Activated naive CD8-positive, alpha-beta T cell treated with anti-CD3 and anti-CD28 coated beads, Interleukin-2, amount 10 ng/mL, durations not matched to agents 7 days and 5 days (primary cell): ENCODE results near the gene UQCC2. TPM values are rescaled to one million over a fixed set of nuclear protein-coding genes. Genes with fewer than 3 reads are reported as not detected.
A peak's percentile ranks its signal among the peaks of the same experiment; 100 is the strongest.

Source experiments
- ATAC-seq: fragments of 150-1000 bp; cut with Tn5 transposase; one replicate; pipeline ENCODE4 v1.10.0; 2021; ENCODE audit warnings: low read depth, moderate library complexity
- POLR2A ChIA-PET: fragments of 350-600 bp; sonication (Branson Sonifier 250); formaldehyde crosslinking; loops from one replicate; lab custom pipeline; 2021; ENCODE audit warnings: antibody characterized with exemption; lab: Charles Lee
- DNase-seq: peaks from one replicate; pipeline ENCODE4 v3.0.0; 2021
- H3K27ac Mint-ChIP-seq: one replicate; pipeline ENCODE4 v1.8.0; 2022; ENCODE audit warnings: mild to moderate bottlenecking, mixed read lengths
- H3K27me3 Mint-ChIP-seq: one replicate; pipeline ENCODE4 v1.8.0; 2022; ENCODE audit warnings: mild to moderate bottlenecking, moderate library complexity, mixed read lengths
- H3K36me3 Mint-ChIP-seq: one replicate; pipeline ENCODE4 v1.8.0; 2021; ENCODE audit warnings: mild to moderate bottlenecking, mixed read lengths
- H3K4me1 Mint-ChIP-seq: one replicate; pipeline ENCODE4 v1.8.0; 2021; ENCODE audit warnings: mixed read lengths
- H3K4me3 Mint-ChIP-seq: one replicate; pipeline ENCODE4 v1.8.0; 2022; ENCODE audit warnings: mild to moderate bottlenecking, moderate library complexity, mixed read lengths
- H3K9me3 Mint-ChIP-seq: one replicate; pipeline ENCODE4 v1.8.0; 2021; ENCODE audit warnings: mixed read lengths
- total RNA-seq, 2 experiments: library from RNA; stranded (reverse); gene quantifications; one replicate each; pipeline ENCODE4 v1.2.3, GENCODE V29; 2021

UQCC2 gene
- total RNA-seq, 2 experiments from 2014 or later = 60.9 to 64.0 TPM

DNA sequence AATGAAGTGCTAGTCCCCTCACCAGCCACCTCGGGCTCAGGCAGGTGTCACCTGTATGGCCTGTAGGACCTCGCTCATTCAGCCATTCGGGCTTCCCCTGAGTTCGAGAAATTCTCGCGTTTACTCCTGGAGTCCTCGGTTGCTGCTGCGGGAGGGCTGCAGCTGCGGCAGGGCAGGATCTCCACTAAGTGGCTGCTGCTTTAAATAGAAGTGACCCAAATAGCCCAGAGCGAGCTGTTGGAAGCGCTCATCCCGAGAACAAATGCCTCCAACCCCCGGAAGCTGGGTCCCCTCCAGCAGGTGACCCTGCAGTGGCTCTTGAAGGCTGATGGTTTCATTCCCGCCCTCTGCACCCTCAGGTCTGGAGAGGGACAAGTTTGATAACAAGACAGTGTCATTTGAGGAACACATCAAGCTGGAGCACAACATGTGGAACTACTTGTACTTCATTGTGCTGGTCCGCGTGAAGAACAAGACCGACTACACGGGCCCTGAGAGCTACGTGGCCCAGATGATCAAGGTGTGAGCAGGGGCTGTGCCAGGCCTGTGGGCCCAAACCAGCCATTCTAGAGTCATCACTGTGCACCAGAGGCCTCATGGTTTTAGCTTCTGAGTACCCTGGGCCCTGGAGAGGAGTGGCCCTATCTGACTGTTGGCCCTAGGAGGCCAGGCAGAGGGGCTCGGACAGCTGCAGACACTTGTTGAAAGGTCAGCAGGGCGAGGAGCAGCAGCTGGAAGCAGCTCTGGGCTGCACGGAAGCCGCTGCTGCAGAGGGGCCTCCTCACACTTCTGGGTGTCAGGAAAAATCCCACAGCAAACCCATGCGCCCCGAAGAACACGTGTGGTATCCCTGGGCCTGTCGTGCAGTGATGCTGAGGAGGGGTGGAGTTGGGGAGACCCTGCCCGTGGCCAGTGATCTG lies 18.1 kb downstream of the UQCC2 start:
- Mint-ChIP-seq H3K36me3 (peaks cover 26% of the 10 kb centered on the region), H3K4me3 (peak overlapping the region; percentile 79), H3K27me3 (no peaks in the 10 kb centered on the region), H3K9me3 (no peaks in the 10 kb centered on the region), H3K27ac (peak overlapping the region; percentile 98), H3K4me1 (peaks cover 58% of the 10 kb centered on the region)
- POLR2A ChIA-PET = interaction anchor here (0.8 to 1.6 kb wide), 10 partner anchors 10 to 262 kb away, joined by 3 to 8 read pairs (median 4); partner anchors contain the start of genes BAK1, ITPR3 and UQCC2
- no peak for ATAC-seq
- DNase-seq = no peak

DNA sequence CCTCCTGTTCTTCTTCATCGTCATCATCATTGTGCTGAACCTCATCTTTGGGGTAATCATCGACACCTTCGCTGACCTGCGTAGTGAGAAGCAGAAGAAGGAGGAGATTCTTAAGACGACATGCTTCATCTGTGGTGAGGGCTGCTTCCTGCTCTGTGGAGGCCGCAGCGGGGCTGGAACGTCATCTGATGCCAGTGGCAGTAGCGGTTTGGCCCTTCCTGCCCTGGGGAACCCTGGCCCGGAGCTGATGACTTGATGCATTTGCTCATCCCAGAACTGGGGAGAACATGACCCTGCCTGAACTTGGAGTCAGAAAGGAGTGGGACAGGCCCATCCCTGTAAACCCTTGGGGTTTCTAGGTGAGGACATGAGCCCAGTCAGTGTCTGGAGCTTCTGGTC lies 18.7 kb downstream of the UQCC2 start:
- peaks cover 26% of the 10 kb centered on the region for H3K36me3 Mint-ChIP-seq
- POLR2A ChIA-PET = interaction anchor here (0.7 to 1.5 kb wide), 3 partner anchors 72 to 262 kb away, joined by 3 to 8 read pairs (median 3); partner anchors contain the start of gene ITPR3
- H3K4me1 Mint-ChIP-seq = peaks cover 58% of the 10 kb centered on the region
- H3K9me3 Mint-ChIP-seq = no peaks in the 10 kb centered on the region
- ATAC-seq (peak; percentile 69), DNase-seq (peak; percentile 72)
- H3K27me3 Mint-ChIP-seq = no peaks in the 10 kb centered on the region
- peak overlapping the region; percentile 98 for H3K27ac Mint-ChIP-seq
- H3K4me3 Mint-ChIP-seq = peak overlapping the region; percentile 79

DNA sequence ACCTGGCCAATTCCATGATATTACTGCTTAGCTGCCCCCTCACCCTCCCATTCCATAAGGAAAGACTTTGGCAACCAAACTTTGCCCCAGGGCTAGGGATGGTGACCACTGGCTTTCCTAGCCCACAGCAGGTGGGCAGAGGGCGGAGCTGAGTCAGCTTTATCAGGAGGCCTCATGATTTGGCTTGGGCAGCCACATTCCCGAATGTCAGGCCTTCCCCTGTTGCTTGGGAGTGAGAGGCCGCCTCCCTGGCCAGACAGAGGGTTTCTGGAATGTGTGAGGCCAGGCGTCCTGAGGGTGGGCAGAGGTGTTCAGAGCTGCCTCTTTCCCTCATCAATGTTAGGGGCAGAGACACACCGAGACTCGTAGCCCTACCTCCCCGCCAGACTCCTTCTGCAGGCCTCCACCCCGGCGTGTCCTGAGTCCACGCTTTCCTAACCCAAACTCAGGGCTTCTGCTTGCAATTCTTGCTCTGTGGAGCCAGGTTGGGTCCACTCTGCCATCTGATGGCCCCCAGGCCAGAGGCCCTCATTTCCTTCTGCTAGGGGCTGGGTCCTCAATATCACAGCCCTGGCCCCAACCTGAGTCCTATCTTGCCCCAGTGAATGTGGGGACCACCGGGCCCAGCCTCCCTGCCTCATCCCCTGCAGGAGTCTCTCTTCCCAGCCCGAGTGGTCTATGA lies 19.3 kb downstream of the UQCC2 start:
- no peak for ATAC-seq
- POLR2A ChIA-PET = interaction anchor here (0.7 to 1.5 kb wide), 2 partner anchors 71 to 122 kb away, joined by 3 to 8 read pairs; partner anchors contain the start of gene ITPR3
- Mint-ChIP-seq H3K36me3 (peaks cover 26% of the 10 kb centered on the region), H3K4me3 (peak overlapping the region; percentile 79), H3K27me3 (no peaks in the 10 kb centered on the region), H3K9me3 (no peaks in the 10 kb centered on the region), H3K27ac (peak overlapping the region; percentile 98), H3K4me1 (peaks cover 54% of the 10 kb centered on the region)
- DNase-seq = peak; percentile 51

DNA sequence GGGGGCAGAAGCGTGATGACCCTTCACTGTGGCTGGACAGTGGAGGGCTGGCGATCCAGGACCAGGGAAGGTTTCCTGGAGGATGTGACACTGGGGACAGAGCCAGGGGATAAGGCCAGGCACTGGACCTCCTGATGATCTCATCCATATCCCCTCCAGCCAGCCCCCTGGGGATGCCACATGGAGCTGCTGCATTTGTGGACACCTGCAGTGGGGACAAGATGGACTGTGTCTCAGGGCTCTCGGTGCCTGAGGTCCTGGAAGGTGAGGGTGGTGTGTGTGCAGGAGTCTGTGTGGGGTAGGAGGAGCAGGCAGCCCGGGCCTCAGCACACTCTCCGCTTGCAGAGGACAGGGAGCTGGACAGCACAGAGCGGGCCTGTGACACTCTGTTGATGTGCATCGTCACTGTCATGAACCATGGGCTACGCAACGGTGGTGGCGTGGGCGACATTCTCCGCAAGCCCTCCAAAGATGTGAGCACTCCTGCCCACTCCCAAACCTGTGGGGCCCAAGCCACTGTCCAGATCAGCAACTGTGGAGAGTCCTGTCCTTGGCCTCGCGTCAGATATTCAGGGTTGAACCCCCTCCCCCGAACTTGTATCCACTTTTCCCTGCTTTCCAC lies 19.9 kb downstream of the UQCC2 start:
- DNase-seq = no peak
- H3K27me3 Mint-ChIP-seq = no peaks in the 10 kb centered on the region
- H3K27ac Mint-ChIP-seq = peak overlapping the region; percentile 74
- H3K4me3 Mint-ChIP-seq = no peak overlapping the region
- peaks cover 28% of the 10 kb centered on the region for H3K36me3 Mint-ChIP-seq
- peaks cover 47% of the 10 kb centered on the region for H3K4me1 Mint-ChIP-seq
- no peaks in the 10 kb centered on the region for H3K9me3 Mint-ChIP-seq
- ATAC-seq = no peak
- POLR2A ChIA-PET = no interaction called here

DNA sequence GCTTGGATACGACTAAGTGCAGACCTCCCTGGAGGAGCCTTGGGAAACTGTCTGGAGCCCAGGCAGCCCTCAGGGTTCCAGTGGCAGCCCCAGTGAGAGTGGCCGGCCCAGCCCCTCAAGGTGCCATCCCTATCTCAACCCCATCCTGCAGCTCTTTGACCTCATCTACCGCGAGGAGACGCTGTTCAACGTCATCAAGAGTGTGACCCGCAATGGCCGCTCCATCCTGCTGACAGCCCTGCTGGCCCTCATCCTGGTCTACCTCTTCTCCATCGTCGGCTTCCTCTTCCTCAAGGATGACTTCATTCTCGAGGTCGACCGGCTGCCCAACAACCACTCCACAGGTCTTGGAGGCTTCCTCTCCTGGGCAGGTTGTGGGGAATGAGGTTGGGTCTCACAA lies 20.7 kb downstream of the UQCC2 start:
- Mint-ChIP-seq H3K27ac (no peak overlapping the region), H3K27me3 (no peaks in the 10 kb centered on the region), H3K9me3 (no peaks in the 10 kb centered on the region), H3K4me1 (peaks cover 39% of the 10 kb centered on the region), H3K4me3 (no peak overlapping the region), H3K36me3 (peaks cover 28% of the 10 kb centered on the region)
- DNase-seq (no peak), ATAC-seq (no peak)
- POLR2A ChIA-PET = no interaction called here

DNA sequence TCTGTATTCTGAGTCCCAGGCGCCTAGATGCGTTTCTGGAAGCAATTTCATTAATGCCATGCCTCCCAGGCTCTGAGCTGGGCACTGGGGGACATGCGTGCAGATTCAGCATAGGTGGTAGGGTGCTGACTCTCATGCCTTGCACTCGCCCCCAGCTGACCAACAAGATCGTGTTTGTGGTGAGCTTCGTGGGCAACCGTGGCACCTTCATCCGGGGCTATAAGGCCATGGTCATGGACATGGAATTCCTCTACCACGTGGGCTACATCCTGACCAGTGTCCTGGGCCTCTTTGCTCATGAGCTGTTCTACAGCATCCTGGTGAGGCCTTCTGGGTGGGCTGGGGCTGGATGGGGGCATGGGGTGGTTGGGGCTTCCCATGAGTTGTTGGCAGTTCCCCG lies 21.6 kb downstream of the UQCC2 start:
- H3K27me3 Mint-ChIP-seq = no peaks in the 10 kb centered on the region
- peaks cover 30% of the 10 kb centered on the region for H3K36me3 Mint-ChIP-seq
- no peak overlapping the region for H3K4me3 Mint-ChIP-seq
- no peak for DNase-seq
- H3K4me1 Mint-ChIP-seq = peaks cover 35% of the 10 kb centered on the region
- no peak overlapping the region for H3K27ac Mint-ChIP-seq
- ATAC-seq = no peak
- POLR2A ChIA-PET = interaction anchor here (0.8 kb wide), 1 partner anchor 539 kb away, joined by 3 read pairs; no protein-coding TSS in a partner anchor
- no peaks in the 10 kb centered on the region for H3K9me3 Mint-ChIP-seq

DNA sequence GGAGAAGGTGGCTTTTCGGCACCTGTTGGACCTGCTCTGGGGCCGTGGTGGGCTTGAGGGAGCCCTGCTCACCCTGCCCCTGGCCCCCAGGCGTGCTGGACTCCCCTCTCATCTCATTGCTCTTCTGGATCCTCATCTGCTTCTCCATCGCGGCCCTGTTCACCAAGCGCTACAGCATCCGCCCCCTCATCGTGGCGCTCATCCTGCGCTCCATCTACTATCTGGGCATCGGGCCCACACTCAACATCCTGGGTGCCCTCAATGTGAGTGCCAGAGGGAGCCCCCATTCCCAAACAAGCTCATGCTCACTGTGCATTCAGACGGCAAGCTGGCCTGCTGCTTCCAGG lies 22.4 kb downstream of the UQCC2 start:
- no peaks in the 10 kb centered on the region for H3K27me3 Mint-ChIP-seq
- ATAC-seq (no peak), DNase-seq (no peak)
- no peaks in the 10 kb centered on the region for H3K9me3 Mint-ChIP-seq
- H3K4me3 Mint-ChIP-seq = no peak overlapping the region
- H3K27ac Mint-ChIP-seq = no peak overlapping the region
- peaks cover 27% of the 10 kb centered on the region for H3K36me3 Mint-ChIP-seq
- POLR2A ChIA-PET = interaction anchor here (0.8 kb wide), 1 partner anchor 540 kb away, joined by 3 read pairs; no protein-coding TSS in a partner anchor
- peaks cover 28% of the 10 kb centered on the region for H3K4me1 Mint-ChIP-seq

DNA sequence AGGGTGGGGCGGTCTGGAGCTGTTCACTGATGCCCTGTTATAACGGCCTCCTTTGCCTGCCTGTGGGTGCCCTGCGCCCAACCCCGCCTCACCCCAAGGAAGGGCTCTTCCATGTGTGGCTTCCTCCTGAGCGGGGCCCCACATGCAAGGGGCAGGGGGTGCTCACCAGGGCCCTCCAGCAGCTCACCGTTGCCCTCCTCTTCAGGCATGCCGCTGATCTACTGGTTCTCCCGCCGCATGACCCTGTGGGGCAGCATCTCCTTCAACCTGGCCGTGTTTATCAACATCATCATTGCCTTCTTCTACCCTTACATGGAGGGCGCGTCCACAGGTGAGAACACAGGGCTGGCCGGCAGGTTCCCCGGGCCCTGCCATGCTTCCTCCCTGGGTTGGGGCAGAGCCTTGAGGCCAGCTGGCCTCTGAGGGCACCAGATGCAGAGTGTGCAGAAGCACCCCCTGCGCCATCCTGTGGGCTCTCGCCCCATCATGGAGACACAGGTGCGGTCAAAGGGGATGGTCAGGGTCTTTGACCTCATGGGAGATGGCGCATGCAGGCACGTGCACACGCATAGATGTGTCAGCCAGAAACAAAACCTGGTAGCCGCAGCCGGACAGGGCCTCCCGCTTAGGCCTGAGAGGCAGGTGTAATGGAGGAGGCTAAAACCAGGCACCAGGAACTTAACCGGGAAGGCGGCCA lies 22.9 kb downstream of the UQCC2 start:
- Mint-ChIP-seq H3K4me3 (no peak overlapping the region), H3K27ac (no peak overlapping the region), H3K27me3 (no peaks in the 10 kb centered on the region), H3K36me3 (peaks cover 25% of the 10 kb centered on the region), H3K4me1 (peaks cover 26% of the 10 kb centered on the region), H3K9me3 (no peaks in the 10 kb centered on the region)
- no peak for ATAC-seq
- POLR2A ChIA-PET = no interaction called here
- no peak for DNase-seq

DNA sequence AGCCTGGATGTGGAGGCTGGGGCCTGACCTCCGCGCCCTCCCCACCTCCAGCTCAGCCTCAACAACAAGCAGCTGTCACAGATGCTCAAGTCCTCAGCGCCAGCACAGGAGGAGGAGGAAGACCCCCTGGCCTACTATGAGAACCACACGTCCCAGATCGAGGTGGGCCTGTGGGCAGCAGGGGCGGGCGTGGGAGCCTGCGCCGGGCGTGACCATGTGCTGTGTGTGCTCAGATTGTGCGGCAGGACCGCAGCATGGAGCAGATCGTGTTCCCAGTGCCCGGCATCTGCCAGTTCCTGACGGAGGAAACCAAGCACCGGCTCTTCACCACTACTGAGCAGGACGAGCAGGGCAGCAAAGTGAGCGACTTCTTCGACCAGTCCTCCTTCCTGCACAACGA lies 23.5 kb downstream of the UQCC2 start:
- POLR2A ChIA-PET = no interaction called here
- peaks cover 25% of the 10 kb centered on the region for H3K36me3 Mint-ChIP-seq
- DNase-seq = no peak
- H3K27ac Mint-ChIP-seq = no peak overlapping the region
- H3K27me3 Mint-ChIP-seq = no peaks in the 10 kb centered on the region
- no peak for ATAC-seq
- H3K9me3 Mint-ChIP-seq = no peaks in the 10 kb centered on the region
- peaks cover 26% of the 10 kb centered on the region for H3K4me1 Mint-ChIP-seq
- no peak overlapping the region for H3K4me3 Mint-ChIP-seq

DNA sequence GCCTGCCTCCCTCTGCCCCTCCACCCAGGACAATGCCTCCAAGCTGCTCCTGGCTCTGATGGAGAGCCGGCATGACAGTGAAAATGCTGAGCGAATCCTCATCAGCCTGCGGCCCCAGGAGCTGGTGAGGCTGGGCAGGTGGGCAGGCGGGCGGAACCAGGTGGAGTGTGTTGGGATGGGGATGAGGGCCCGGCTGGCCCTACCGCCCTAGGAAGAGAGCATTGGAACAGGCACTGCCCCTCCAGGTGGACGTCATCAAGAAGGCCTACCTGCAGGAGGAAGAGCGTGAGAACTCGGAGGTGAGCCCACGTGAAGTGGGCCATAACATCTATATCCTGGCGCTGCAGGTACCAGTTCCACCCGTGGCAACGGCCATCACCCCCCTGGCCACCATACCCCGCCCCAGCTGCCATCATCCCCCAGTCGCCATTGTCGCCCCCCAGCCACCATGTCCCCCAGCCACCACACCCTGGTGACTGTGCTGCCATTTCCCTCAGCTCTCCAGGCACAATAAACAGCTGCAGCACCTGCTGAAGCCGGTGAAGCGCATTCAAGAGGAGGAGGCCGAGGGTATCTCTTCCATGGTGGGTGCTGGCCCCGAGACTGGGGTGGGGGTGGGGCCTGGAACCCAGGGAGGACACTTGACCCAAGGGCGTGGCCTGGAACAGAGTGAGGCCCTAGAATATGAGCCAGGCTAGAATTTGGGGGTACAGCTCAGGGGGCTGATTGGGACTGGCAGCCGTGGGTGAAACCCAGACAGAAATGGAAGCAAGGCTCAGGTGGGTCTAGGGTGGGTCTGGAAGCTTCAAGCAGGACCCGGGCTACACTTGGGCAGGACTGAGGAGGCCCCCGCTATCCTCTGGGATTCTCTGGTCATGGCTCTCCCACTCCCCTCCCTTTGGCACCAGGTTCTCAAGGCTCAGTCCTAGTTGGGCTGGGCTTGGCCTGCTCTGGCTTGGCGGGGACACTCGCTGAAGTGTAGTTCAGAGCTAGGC lies 24.2 kb downstream of the UQCC2 start:
- H3K4me1 Mint-ChIP-seq = peaks cover 22% of the 10 kb centered on the region
- POLR2A ChIA-PET = no interaction called here
- DNase-seq = no peak
- no peaks in the 10 kb centered on the region for H3K27me3 Mint-ChIP-seq
- no peak for ATAC-seq
- no peak overlapping the region for H3K27ac Mint-ChIP-seq
- peaks cover 21% of the 10 kb centered on the region for H3K36me3 Mint-ChIP-seq
- H3K9me3 Mint-ChIP-seq = no peaks in the 10 kb centered on the region
- no peak overlapping the region for H3K4me3 Mint-ChIP-seq

DNA sequence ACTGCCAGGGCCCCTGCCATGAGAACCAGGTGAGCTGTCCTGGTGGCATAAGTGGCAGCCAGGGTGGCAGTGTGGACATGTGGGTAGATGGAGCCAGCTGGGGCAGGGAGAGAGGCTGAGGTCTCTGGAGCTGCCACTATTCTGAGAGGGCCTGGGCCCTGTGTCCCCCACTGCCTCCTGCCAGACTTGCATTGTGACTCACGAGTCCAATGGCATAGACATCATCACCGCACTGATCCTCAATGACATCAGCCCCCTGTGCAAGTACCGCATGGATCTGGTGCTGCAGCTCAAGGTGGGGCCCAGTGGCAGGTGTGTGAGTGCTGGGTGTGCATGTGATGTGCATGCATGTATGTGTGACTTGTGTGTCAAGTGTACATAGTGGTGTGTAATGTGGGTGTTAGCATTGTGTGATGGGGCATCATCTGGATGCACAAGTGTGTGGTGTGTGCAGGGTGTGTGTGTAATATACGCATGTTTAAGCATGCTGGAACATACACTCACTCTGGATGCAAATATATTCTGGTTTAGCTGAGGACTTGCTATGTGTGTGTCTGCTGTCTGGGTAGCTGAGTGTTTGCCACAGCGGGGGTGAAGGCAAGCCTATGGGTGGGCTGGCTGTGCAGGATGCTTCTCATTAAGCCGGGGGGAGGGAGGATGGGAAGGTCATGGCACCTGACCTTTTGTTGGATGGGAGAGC lies 25.1 kb downstream of the UQCC2 start:
- Mint-ChIP-seq H3K4me3 (no peak overlapping the region), H3K27me3 (no peaks in the 10 kb centered on the region), H3K36me3 (peaks cover 16% of the 10 kb centered on the region), H3K27ac (no peak overlapping the region), H3K4me1 (peaks cover 16% of the 10 kb centered on the region), H3K9me3 (no peaks in the 10 kb centered on the region)
- no peak for DNase-seq
- ATAC-seq = no peak
- POLR2A ChIA-PET = no interaction called here
